NOMO-1 treated with DMSO at 0.1 percent for 48 hours (cell line): ENCODE results near the gene EDA.

Experiments used
- DNase-seq: peaks from one replicate; lab custom pipeline; 2025; ENCODE audit not compliant: unreplicated experiment; lab: John Stamatoyannopoulos, UW

EDA gene

DNA sequence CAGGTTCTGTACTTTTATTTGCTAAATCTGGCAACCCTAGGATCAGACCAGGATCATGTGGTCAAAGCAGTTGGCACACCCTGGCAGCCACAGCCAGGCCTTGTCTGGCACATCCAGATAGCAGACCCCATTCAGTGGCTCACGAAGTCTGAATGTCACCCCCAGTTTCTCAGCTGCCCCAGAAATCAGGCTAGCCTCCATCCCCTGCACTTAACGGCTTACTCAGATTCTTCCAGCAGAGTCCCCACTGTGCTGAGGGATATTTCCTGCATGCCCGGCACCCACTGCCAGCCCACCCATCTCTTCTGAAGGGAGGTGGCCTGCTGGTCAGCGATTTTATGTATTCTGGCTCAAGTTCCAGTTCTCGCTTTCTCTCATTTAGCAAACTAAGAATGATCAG, 438.5 kb downstream of the EDA start:
- DNase-seq: no peak

DNA sequence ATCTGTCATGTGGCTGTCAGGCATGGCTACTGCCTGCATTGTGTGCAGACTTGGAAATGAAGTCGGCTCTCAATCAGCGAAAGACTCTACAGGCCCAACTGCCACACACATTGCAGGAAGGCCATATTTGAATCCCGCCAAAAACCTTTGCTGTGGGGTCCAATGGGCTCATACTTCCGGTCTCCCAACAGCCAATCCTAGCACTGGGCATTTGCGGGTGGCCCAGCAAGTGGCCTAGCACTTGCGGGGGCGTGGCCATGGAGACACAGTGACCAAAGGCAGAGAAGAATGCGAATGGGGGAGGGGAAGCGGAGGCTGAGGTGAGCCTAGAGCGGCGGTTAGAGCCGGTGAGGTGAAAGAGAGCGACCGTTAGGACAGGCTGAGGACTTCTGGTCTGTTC, 446.2 kb downstream of the EDA start, which contains the start of gene OTUD6A:
Gene OTUD6A, plus strand, starts transcription at position 382 of the 400 bp plus-strand sequence. CDS start 68 bp downstream, outside the sequence.
- DNase-seq: no peak

- DNase-seq: no peak
Measured at GRCh38 chrX:70062961-70063550, 447.1 kb downstream of the EDA start.

DNA sequence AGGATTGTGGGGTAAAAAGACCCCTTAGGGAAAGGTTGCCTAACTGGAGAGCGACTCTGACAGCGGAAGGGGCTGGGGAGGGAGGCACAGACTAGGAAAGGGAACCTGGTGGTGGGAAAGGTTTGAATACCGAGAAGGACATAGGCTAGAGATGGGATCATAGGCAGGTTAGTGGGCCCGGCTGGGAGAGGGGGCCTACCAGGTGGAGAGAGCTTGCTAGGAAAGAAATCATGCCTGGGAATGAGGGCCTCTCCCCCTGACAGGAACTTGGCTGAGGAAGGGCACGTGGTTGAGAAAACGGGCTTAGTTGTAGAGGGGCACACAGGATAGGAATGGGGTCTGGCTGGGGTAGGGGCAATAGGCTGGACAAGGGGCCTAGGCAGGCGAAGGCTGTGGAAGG, 450.7 kb downstream of the EDA start:
- DNase-seq: no peak

DNA sequence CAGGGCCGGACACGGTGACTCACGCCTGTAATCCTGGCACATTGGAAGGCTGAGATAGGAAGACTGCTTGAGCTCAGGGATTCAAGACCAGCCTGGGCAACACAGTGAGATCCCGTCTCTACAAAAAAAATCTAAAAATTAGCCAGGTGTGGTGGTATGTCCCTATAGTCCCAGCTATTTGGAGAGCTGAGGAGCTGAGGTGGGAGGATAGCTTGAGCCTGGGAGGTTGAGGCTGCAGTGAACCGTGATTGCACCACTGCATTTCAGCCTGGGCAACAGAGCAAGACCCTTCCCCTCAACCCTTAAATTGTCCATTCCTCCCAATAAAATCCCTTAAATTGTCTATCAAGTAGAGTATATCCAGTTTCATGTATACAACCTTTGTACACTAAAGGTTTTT, 463.4 kb downstream of the EDA start:
- DNase-seq: no peak

- DNase-seq: no peak
Measured at GRCh38 chrX:70079870-70080269, 464.0 kb downstream of the EDA start.

DNA sequence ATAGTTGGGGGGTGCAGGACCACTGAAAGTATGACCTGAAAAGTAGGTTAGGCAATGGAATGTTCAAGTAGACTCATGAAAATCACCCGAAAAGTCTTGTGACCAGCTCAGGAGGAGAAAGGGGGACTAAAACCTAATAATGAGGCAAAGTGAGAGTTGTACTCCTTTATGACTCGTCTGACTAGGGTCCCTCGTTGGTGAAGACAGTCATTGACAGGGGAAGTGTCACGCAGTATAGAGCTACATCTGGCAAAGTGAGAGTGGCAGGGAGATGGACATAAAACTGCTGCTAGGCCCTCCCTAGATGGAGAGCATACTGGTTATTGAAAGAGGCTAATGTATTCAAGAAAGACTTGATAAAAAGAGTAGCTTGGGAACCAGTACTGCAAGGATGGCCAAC, 466.8 kb downstream of the EDA start:
- no peak for DNase-seq

DNA sequence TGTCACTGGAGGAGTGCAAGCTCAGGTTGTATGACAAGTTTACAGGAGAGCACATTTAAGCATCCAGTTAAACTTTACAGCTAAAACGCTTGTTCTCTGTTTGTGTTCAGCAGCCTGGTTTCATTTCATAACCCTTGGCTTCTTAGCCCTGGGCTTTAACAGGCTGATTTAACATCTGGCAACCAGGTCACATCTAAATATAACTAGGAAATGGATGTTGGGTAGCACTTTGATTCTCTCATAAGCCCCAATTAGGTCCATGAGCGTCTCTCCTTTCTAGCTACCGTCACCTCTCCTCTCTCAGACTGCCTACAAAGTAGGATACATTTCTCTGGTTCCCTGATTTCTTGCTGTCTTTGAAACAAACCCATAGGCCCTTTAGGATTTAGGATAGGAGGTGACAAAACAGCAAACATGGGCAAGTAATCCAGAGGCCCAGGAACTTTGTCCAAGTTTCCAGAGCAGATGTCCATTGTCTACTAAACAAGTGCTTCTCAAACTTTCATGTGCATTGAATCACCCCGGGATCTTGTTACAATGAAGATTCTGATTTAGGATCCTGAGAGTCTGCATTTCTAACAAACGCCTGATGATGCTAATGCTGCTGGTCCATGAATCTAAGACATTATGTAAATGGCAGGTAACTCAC, 468.8 kb downstream of the EDA start:
- DNase-seq: no peak

- DNase-seq: no peak
Measured at GRCh38 chrX:70087857-70088630, 472.1 kb downstream of the EDA start.

DNA sequence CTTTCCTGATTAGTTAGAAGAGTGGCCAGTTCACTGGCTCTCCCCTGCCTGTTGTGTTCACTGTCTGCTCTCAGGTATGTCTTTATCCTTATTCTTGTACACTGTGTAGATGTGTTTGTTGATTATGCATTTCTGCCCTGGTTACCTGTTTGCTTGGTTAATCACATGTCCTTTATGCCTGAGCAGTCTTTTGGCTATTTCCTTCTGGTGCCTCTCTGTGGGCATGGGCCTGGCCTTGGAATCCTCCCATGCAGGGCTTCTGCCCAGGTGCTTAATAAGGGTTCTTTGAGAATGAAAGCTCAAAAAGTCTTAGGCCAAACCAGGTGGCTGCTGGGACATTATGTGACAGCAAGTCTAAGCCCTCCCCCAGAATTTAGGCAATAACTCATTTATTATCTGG, 472.8 kb downstream of the EDA start:
- DNase-seq: no peak
